Hindlimb muscle (tissue), 1 donor: ENCODE measurements around the gene PLEKHB1. TPM values are rescaled to one million over a fixed set of nuclear protein-coding genes. Genes with fewer than 3 reads are reported as not detected.
"Not testable (repeated sequence)": the region's sequence is repeated elsewhere in the genome, so short reads cannot be mapped to it uniquely, and the experiment has no call there.

Experiments used
- DNase-seq: peaks from one replicate; pipeline ENCODE4 v3.0.0-alpha.2; 2013
- polyA plus RNA-seq: library from polyadenylated mRNA; unstranded; fragments of 120-200 nt; gene quantifications from one replicate; pipeline ENCODE4 v1.2.1, GENCODE V29; 2013; ENCODE audit not compliant: insufficient read length

The PLEKHB1 gene
- polyA plus RNA-seq, 1 donor: 0.99 TPM

GRCh38 chr11:73648571-73649046, 2.2 kb downstream of the PLEKHB1 start:
- DNase-seq: no peak

DNA sequence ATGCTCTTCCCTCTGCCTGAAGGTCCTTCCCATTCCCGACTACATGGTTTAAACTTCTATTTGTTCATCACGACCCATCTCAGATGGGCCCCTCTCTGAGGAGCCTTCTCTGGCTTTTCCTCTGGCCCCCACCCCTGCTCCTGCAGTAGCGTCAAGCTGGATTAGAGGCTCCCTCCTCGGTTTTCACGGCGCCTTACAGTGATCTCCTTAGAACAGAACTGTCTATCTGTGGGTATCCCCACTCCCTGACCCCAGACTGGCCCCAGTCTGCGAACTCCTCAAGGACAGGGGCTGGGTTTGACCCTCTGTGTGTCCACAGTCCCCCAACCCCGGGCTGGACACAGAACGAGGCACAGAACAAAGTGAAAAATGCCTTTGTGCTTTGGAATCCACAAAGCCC, 2.8 kb downstream of the PLEKHB1 start:
- DNase-seq: no peak

DNA sequence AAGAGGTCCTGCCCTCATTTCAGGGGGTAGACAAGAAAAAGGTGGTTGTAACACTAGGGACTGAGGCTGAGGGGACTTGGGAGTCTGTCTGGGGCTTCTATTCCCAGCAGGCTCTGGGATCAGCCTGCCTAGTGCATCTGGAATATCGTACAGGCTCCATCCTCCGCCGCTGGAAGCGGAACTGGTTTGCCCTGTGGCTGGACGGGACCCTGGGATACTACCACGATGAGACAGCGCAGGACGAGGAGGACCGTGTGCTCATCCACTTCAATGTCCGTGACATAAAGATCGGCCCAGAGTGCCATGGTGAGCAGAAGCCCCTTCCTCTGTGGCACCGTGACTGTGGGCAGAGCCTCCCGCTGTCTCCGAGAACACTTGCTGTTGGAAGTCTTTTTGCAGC, 4.0 kb downstream of the PLEKHB1 start:
- no peak for DNase-seq

- DNase-seq: no peak
Observed at GRCh38 chr11:73651252-73651651, 4.9 kb downstream of the PLEKHB1 start.

GRCh38 chr11:73651661-73652045, 5.3 kb downstream of the PLEKHB1 start:
- DNase-seq: no peak

DNA sequence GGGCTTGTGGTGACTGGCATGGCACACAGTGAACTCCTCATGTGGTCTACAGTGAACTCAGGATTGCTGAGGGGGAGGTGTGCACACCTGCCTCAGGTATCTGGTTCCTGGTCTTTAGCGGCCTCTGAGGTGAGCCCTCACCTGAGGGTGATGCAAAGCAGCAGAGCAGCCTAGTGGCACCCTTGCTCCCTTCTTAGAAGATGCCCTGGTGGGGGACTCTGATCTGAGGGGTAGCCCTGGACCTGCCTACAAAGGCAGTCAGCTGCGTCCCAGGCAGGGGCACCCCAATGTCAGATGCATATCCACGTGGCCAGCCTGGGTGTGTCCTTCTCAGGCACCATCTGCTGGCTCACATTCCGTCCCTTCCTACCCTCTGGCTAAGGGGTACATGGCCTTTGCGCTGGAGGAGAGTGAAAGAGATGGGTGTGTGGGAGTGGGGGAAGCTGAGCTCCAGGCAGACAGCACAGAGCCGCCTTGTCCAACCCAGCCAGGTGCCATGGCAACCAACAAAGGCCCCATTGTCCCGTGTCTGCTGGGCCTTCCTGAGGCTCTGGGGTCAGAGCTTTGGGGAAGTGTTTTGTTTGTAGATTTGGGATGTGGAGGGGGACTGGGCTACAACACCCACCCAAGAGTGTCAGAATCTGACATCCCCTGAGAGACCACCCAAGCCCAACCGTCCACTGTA, 5.8 kb downstream of the PLEKHB1 start:
- DNase-seq: no peak

- DNase-seq: no peak
Observed at GRCh38 chr11:73652856-73653559, 6.6 kb downstream of the PLEKHB1 start.

- no peak for DNase-seq
Observed at GRCh38 chr11:73653996-73654395, 7.6 kb downstream of the PLEKHB1 start.

GRCh38 chr11:73654482-73655021, 8.2 kb downstream of the PLEKHB1 start:
- no peak for DNase-seq

DNA sequence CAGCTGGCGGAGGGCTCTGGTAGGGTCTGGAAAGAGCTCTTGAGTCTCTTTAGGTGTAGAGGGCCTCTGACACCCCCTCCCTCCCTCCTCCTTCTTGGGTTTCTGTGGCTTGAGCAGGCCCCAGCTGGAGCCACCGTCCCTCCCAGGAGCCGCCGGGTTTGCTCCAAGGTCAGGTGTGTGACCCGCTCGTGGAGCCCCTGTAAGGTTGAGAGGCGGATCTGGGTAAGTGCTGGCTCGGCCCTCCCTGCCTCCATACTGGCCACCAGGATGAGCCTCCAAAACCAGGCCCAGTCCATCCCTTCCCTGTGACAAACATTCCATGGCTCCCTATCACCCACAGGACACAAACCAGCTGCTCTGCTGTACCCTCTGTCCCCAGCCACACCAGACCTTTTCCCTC, 9.3 kb downstream of the PLEKHB1 start:
- no peak for DNase-seq

GRCh38 chr11:73656985-73657384, 10.6 kb downstream of the PLEKHB1 start:
- DNase-seq: no peak

DNA sequence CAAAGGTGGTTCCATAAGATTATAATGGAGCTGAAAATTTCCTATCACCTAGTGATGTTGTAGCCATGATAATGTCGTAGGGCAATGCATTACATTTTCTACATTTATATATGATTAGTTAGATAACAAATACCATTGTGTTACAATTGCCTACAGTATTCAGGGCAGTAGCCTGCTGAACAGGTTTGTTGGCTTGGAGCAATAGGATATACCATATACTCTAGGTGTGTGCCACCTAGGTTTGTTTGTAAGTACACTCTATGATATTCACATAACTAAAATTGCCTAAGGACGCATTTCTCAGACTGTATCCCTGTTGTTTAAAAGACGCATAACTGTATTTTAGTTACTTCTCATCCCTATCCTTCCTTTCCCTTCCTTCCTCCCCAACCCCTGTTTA, 13.6 kb downstream of the PLEKHB1 start:
- no peak for DNase-seq

DNA sequence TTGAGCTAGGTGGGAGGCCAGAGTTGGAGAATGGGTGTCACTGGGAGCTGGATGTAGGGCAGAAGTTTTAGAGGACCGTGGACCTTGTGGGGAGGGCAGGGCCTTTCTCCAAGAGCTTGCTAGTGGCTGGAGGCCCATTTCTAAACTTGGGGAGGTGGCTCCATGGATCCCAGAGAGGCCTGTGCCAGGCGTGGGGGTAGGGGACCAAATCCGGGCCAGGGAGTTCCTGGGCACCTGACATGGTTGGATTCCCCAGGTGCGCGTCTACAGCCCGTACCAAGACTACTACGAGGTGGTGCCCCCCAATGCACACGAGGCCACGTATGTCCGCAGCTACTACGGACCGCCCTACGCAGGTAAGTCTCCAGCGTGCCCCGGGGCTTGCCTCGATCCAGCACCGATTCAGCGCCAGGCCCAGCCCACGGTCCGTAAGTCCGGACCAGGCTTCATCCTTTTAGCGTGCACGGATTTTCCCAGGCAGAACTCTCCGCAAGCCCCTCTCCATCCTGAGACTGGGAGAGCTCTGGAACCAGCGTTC, 14.2 kb downstream of the PLEKHB1 start:
- DNase-seq: no peak

- DNase-seq: peak; percentile 87
Observed at GRCh38 chr11:73661035-73661628, 14.8 kb downstream of the PLEKHB1 start.

- DNase-seq: no peak
Observed at GRCh38 chr11:73662445-73663157, 16.2 kb downstream of the PLEKHB1 start.

GRCh38 chr11:73663604-73664495, 17.5 kb downstream of the PLEKHB1 start:
- no peak for DNase-seq

- DNase-seq: no peak
Observed at GRCh38 chr11:73664877-73665276, 18.5 kb downstream of the PLEKHB1 start.

DNA sequence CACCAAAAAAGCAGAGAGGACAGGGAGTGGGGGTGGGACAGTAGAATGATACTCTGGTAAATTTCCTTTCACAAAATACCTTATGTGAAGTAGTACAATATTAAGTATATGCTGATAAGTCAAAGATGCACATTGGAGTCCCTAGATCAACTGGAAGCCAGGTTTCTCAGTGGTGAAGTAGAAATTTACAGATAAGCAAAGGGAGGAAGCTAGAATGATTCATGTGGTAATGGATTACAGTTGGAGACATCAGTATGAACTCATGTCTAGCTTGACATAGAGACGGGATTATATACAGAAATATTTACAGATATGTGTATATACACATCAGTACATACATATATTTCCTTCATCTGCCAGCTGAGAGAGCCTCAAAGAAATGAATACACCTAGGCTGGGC, 21.5 kb downstream of the PLEKHB1 start:
- no peak for DNase-seq

DNA sequence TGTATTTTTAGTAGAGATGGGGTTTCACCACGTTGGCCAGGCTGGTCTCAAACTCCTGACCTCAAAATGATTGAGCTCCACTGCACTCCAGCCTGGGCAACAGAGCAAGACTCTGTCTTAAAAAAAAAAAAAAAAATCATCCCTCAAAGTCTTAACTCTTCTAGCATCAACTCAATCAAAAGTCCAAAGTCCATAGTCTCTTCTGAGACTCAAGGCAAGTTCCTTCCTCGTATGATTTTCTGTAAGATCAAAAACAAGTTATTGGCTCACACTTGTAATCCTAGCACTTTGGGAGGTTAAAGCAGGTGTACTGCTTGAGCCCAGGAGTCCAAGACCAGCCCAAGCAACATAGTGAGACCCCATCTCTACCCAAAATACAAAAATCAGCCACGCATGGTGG, 24.4 kb downstream of the PLEKHB1 start:
- DNase-seq: no peak

DNA sequence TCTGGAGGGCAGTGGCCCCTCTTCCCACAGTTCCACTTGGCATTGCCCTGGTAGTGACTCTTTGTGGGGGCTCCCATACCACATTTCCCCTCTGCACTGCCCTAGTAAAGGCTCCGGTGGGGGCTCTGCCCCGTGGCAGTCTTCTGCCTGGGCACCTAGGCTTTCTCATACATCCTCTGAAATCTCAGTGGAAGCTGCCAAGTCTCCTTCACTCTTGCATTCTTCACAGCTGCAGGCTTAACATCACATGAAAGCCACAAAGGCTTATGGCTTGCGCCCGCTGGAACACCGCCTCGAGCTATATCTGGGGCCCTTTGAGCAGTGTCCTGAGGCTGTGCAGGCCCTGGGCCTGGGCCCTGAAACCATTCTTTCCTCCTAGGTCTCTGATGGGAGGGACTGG, 25.3 kb downstream of the PLEKHB1 start:
- no peak for DNase-seq

- not testable (repeated sequence) for DNase-seq
Observed at GRCh38 chr11:73676552-73676951, 30.2 kb downstream of the PLEKHB1 start.

GRCh38 chr11:73680687-73681086, 34.3 kb downstream of the PLEKHB1 start:
- DNase-seq: no peak
